Neutrophil (primary cell): Measurements from ENCODE around the gene ITGA3.

Experiments used
- H3K27ac ChIP-seq: fragments of 200-600 bp; sonication (generic); 2 replicates; pipeline ENCODE4 v1.5.1; 2016; ENCODE audit warnings: mild to moderate bottlenecking, moderate library complexity
- H3K27me3 ChIP-seq: fragments of 200-600 bp; sonication (generic); 2 replicates; pipeline ENCODE4 v1.6.0; 2016; ENCODE audit warnings: mild to moderate bottlenecking
- H3K36me3 ChIP-seq: fragments of 200-600 bp; sonication (generic); 2 replicates; pipeline ENCODE4 v1.5.1; 2017
- H3K4me1 ChIP-seq, 2 experiments: fragments of 200-600 bp in 1 of 2; sonication (generic) in 1 of 2; 1 replicate in 1 of 2; 2 replicates in 1 of 2; pipeline versions ENCODE4 v1.5.1 to v1.6.1; 2013 to 2016; ENCODE audit warnings: low read depth in 1 of 2, low read length in 1 of 2, mild to moderate bottlenecking in 1 of 2, moderate library complexity in 1 of 2; ENCODE audit not compliant: control insufficient read depth in 1 of 2, insufficient read depth in 1 of 2
- H3K4me3 ChIP-seq, 2 experiments: fragments of 200-600 bp in 1 of 2; sonication (generic) in 1 of 2; 1 replicate in 1 of 2; 2 replicates in 1 of 2; pipeline ENCODE4 v1.5.1; 2013 to 2016; ENCODE audit warnings: low read depth in 1 of 2, low read length in 1 of 2, mild to moderate bottlenecking in 1 of 2, moderate library complexity in 1 of 2
- H3K9me3 ChIP-seq: fragments of 200-600 bp; sonication (generic); 2 replicates; pipeline ENCODE4 v1.5.1; 2016
- CTCF ChIP-seq: fragments of 200-600 bp; sonication (generic); IDR thresholded peaks from 2 replicates; pipeline ENCODE4 v1.5.1; 2016; ENCODE audit warnings: antibody characterized with exemption

Gene ITGA3

GRCh38 chr17:50074227-50074626 lies 18.3 kb downstream of the ITGA3 start:
- Histone ChIP-seq H3K27me3 (peaks cover 6% of the 10 kb centered on the region), H3K4me1 (no peaks in the 10 kb centered on the region), H3K36me3 (no peaks in the 10 kb centered on the region), H3K4me3 (no peak overlapping the region), H3K27ac (no peak overlapping the region), H3K9me3 (no peaks in the 10 kb centered on the region)
- no peak for TF ChIP-seq CTCF

DNA sequence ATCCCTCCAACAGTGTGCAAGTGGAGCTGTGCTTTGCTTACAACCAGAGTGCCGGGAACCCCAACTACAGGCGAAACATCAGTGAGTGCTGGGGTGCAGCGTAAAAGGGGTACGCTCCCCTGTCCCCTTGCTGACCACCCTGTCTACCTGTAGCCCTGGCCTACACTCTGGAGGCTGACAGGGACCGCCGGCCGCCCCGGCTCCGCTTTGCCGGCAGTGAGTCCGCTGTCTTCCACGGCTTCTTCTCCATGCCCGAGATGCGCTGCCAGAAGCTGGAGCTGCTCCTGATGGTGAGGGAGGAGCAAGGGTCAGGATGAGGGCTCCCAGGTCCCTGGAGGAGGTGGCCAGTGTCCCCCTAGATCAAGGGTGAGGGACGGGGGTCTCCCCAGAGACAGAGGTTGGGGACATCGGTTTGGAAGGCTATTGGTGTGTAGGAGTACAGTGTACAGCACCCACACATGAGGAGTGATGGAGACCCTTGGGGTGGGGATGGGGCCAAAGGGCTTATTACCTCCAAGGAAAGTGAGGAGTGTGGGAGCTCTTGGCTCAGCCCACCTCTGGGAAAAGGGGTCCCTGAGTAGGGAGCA lies 19.6 kb downstream of the ITGA3 start:
- no peaks in the 10 kb centered on the region for H3K9me3 ChIP-seq
- no peak overlapping the region for H3K4me3 ChIP-seq
- no peaks in the 10 kb centered on the region for H3K36me3 ChIP-seq
- no peaks in the 10 kb centered on the region for H3K27me3 ChIP-seq
- no peak for TF ChIP-seq CTCF
- no peak overlapping the region for H3K27ac ChIP-seq
- H3K4me1 ChIP-seq, result no peaks in the 10 kb centered on the region

DNA sequence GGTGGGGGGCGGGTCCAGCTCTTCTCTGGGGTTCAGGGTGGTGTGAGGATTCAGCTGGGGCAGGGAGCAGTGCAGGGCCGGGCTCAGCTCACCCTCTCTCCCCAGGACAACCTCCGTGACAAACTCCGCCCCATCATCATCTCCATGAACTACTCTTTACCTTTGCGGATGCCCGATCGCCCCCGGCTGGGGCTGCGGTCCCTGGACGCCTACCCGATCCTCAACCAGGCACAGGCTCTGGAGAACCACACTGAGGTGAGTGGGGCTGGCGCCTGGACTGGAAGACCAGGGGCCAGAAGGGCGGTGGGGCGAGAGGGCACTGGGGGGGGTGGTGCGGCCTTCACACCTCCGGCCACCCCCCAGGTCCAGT lies 20.3 kb downstream of the ITGA3 start:
- no peak overlapping the region for H3K4me3 ChIP-seq

GRCh38 chr17:50076591-50077235 lies 20.8 kb downstream of the ITGA3 start:
- no peaks in the 10 kb centered on the region for H3K36me3 ChIP-seq
- TF ChIP-seq CTCF, result no peak
- H3K4me1 ChIP-seq, result no peaks in the 10 kb centered on the region
- H3K4me3 ChIP-seq, result no peak overlapping the region
- no peaks in the 10 kb centered on the region for H3K27me3 ChIP-seq
- H3K27ac ChIP-seq, result no peak overlapping the region
- no peaks in the 10 kb centered on the region for H3K9me3 ChIP-seq

More for the DNA sequence above, 20.3 kb downstream of the ITGA3 start:
- Histone ChIP-seq H3K36me3 (no peaks in the 10 kb centered on the region), H3K4me1 (no peaks in the 10 kb centered on the region), H3K27me3 (no peaks in the 10 kb centered on the region), H3K9me3 (no peaks in the 10 kb centered on the region), H3K27ac (no peak overlapping the region)
- TF ChIP-seq CTCF, result no peak

- no peak for TF ChIP-seq CTCF
- Histone ChIP-seq H3K27me3 (peaks cover 4% of the 10 kb centered on the region), H3K9me3 (no peaks in the 10 kb centered on the region), H3K36me3 (no peaks in the 10 kb centered on the region), H3K4me3 (no peak overlapping the region), H3K4me1 (no peaks in the 10 kb centered on the region), H3K27ac (no peak overlapping the region)
These were observed 22.5 kb downstream of the ITGA3 start for GRCh38 chr17:50078430-50078829.
